Neural cell (in vitro differentiated cells): Measurements from ENCODE around the gene SMG9. TPM values are rescaled to one million over a fixed set of nuclear protein-coding genes. Genes with fewer than 3 reads are reported as not detected.
"Not testable (repeated sequence)": the region's sequence is repeated elsewhere in the genome, so short reads cannot be mapped to it uniquely, and the experiment has no call there.

Source experiments
- H2AFZ ChIP-seq: fragments of 200-600, 300-800 bp; sonication (generic), shearing (Covaris generic); 2 replicates; pipeline ENCODE4 v1.6.0; 2014; ENCODE audit warnings: low read depth, mild to moderate bottlenecking, antibody characterized with exemption, low read length, moderate library complexity
- H3F3A ChIP-seq: fragments of 200-600 bp; shearing (Covaris generic); 2 replicates; pipeline ENCODE4 v1.6.1; 2016; ENCODE audit warnings: mild to moderate bottlenecking, moderate library complexity, mixed read lengths, antibody characterized with exemption, low read length; ENCODE audit not compliant: insufficient read depth, poor library complexity, severe bottlenecking
- H3K27ac ChIP-seq: fragments of 200-600, 300-800 bp; sonication (generic), shearing (Covaris generic); 2 replicates; pipeline ENCODE4 v1.5.1; 2014; ENCODE audit warnings: mild to moderate bottlenecking, low read length, moderate library complexity
- H3K27me3 ChIP-seq: fragments of 300-800, 200-600 bp; sonication (generic), shearing (Covaris generic); 2 replicates; pipeline ENCODE4 v1.6.0; 2014; ENCODE audit warnings: mild to moderate bottlenecking, low read depth, low read length, moderate library complexity; ENCODE audit not compliant: insufficient read depth
- H3K36me3 ChIP-seq: fragments of 300-800, 200-600 bp; sonication (generic), shearing (Covaris generic); 2 replicates; pipeline ENCODE4 v1.5.1; 2014; ENCODE audit warnings: mild to moderate bottlenecking, antibody characterized with exemption, low read length, moderate library complexity; ENCODE audit not compliant: insufficient read depth
- H3K4me2 ChIP-seq: fragments of 300-800, 200-600 bp; sonication (generic), shearing (Covaris generic); 2 replicates; pipeline ENCODE4 v1.6.0; 2014; ENCODE audit warnings: mild to moderate bottlenecking, low read length
- H3K4me3 ChIP-seq: fragments of 300-800, 200-600 bp; sonication (generic), shearing (Covaris generic); 2 replicates; pipeline ENCODE4 v1.5.1; 2014; ENCODE audit warnings: mild to moderate bottlenecking, low read length, moderate library complexity
- H3K79me2 ChIP-seq: fragments of 200-600 bp; shearing (Covaris generic); replicated peaks from 2 replicates; pipeline ENCODE4 v1.6.0; 2014; ENCODE audit warnings: mild to moderate bottlenecking, low read length, moderate library complexity; ENCODE audit not compliant: insufficient read depth
- H3K9ac ChIP-seq: fragments of 300-800, 200-600 bp; sonication (generic), shearing (Covaris generic); 2 replicates; pipeline ENCODE4 v1.6.1; 2016; ENCODE audit warnings: mild to moderate bottlenecking, low read length, mixed read lengths
- H3K9me2 ChIP-seq: fragments of 200-600 bp; shearing (Covaris generic); 2 replicates; pipeline ENCODE4 v1.6.1; 2016; ENCODE audit warnings: mild to moderate bottlenecking, low read length, mixed read lengths; ENCODE audit not compliant: insufficient read depth
- H3K9me3 ChIP-seq: fragments of 200-600, 300-800 bp; sonication (generic), shearing (Covaris generic); 2 replicates; pipeline ENCODE4 v1.6.1; 2016; ENCODE audit warnings: mild to moderate bottlenecking, mixed run types, low read length, moderate library complexity, mixed read lengths
- H4K20me1 ChIP-seq: fragments of 200-600 bp; shearing (Covaris generic); 2 replicates; pipeline ENCODE4 v1.6.1; 2016; ENCODE audit warnings: mild to moderate bottlenecking, mixed run types; ENCODE audit not compliant: insufficient read depth
- EP300 ChIP-seq: fragments of 450-650 bp; conservative IDR thresholded peaks from 2 replicates; pipeline ENCODE4 v1.6.1; 2014; ENCODE audit warnings: antibody characterized with exemption, mild to moderate bottlenecking, moderate library complexity; ENCODE audit not compliant: poor library complexity, severe bottlenecking
- EZH2 ChIP-seq: fragments of 200-600, 300-800 bp; shearing (Covaris generic), sonication (generic); IDR thresholded peaks from 2 replicates; pipeline ENCODE4 v1.6.1; 2014; ENCODE audit warnings: antibody characterized with exemption, low read length, borderline replicate concordance, mild to moderate bottlenecking; ENCODE audit not compliant: insufficient read depth, poor library complexity, severe bottlenecking
- MXI1 ChIP-seq: fragments of 450-650 bp; conservative IDR thresholded peaks from 2 replicates; pipeline ENCODE4 v1.6.1; 2014; ENCODE audit warnings: antibody characterized with exemption, mild to moderate bottlenecking; ENCODE audit not compliant: poor library complexity, severe bottlenecking
- POLR2AphosphoS5 ChIP-seq: IDR thresholded peaks from 2 replicates; pipeline ENCODE4 v1.6.1; 2012
- RAD21 ChIP-seq: fragments of 450-650 bp; conservative IDR thresholded peaks from 2 replicates; pipeline ENCODE4 v1.6.1; 2014; ENCODE audit warnings: antibody characterized with exemption, mild to moderate bottlenecking, moderate library complexity
- SMC3 ChIP-seq: fragments of 450-650 bp; conservative IDR thresholded peaks from 2 replicates; pipeline ENCODE4 v1.6.1; 2014; ENCODE audit warnings: antibody characterized with exemption, mild to moderate bottlenecking, moderate library complexity; ENCODE audit not compliant: poor library complexity
- TAF1 ChIP-seq: IDR thresholded peaks from 2 replicates; pipeline ENCODE4 v1.6.1; 2012; ENCODE audit warnings: low read depth
- polyA plus RNA-seq: library from polyadenylated mRNA; depleted of rRNA; stranded (reverse); fragments of >200 nt; gene quantifications from 2 replicates; pipeline ENCODE4 v1.2.3, GENCODE V29; 2014
- TF ChIP-seq, protein P1 (sequence below): fragments of 450-650 bp; IDR thresholded peaks from 2 replicates; pipeline ENCODE4 v1.5.1; 2014; ENCODE audit warnings: antibody characterized with exemption, mild to moderate bottlenecking, moderate library complexity; ENCODE audit not compliant: poor library complexity, severe bottlenecking
- TF ChIP-seq, protein P2 (sequence below): IDR thresholded peaks from 2 replicates; pipeline ENCODE4 v1.6.1; 2012; ENCODE audit warnings: borderline replicate concordance

The SMG9 gene
- polyA plus RNA-seq, 1 donor from 2014 or later: 33.0 TPM

DNA sequence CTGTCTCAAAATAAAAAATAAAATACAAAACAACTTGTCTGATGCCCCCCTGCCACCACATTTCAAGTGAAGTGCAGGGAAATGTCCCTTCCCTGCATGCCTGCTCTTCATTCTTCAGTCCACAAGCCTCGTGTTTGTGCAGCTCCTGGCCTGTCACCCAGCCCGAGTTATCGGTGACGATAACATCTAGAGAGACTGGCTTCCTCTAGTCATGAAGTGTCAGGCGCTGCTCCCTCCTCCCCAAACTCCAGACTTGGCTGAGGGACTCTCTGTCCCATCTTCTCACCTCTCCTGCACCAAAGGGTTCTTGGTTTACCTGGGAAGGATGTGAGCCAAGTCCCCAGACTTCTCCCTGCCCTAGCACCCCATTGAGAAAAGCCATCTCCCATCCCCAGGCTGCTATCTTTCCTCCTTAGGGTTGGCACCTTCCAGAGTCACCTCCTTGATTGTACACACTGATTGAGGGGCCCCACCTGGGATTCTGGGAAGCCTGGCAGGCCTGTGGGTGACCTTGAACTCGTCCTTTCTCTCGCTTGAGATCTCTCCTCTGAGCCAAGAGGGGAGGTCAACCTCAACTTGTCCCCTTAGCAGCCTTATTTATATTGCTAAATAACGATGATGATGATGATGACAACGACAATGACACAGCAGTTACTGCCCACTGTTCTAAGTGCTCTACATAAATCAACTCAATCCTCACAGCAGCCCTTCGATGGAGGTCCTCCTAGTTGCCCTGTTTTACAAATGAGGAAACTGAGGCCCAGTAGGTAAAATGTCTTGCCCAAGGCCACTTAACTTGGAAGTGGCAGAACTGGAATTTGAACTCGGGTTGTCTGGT, 71.7 kb downstream of the SMG9 start:
- Histone ChIP-seq H3K9me3 (no peaks in the 10 kb centered on the region), H3K4me2 (no peak overlapping the region), H3K36me3 (no peaks in the 10 kb centered on the region), H3K27me3 (no peaks in the 10 kb centered on the region), H3K27ac (no peak overlapping the region), H3K9me2 (no peaks in the 10 kb centered on the region), H3K4me3 (no peak overlapping the region), H2AFZ (no peak overlapping the region), H3K9ac (no peak overlapping the region), H4K20me1 (no peaks in the 10 kb centered on the region), H3F3A (no peaks in the 10 kb centered on the region), H3K79me2 (no peaks in the 10 kb centered on the region)
- TF ChIP-seq, protein P1, sequence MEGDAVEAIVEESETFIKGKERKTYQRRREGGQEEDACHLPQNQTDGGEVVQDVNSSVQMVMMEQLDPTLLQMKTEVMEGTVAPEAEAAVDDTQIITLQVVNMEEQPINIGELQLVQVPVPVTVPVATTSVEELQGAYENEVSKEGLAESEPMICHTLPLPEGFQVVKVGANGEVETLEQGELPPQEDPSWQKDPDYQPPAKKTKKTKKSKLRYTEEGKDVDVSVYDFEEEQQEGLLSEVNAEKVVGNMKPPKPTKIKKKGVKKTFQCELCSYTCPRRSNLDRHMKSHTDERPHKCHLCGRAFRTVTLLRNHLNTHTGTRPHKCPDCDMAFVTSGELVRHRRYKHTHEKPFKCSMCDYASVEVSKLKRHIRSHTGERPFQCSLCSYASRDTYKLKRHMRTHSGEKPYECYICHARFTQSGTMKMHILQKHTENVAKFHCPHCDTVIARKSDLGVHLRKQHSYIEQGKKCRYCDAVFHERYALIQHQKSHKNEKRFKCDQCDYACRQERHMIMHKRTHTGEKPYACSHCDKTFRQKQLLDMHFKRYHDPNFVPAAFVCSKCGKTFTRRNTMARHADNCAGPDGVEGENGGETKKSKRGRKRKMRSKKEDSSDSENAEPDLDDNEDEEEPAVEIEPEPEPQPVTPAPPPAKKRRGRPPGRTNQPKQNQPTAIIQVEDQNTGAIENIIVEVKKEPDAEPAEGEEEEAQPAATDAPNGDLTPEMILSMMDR: no peak
- TF ChIP-seq MXI1 (no peak), TAF1 (no peak), POLR2AphosphoS5 (no peak), RAD21 (no peak), SMC3 (no peak), EP300 (no peak), EZH2 (no peak)
- TF ChIP-seq, protein P2, sequence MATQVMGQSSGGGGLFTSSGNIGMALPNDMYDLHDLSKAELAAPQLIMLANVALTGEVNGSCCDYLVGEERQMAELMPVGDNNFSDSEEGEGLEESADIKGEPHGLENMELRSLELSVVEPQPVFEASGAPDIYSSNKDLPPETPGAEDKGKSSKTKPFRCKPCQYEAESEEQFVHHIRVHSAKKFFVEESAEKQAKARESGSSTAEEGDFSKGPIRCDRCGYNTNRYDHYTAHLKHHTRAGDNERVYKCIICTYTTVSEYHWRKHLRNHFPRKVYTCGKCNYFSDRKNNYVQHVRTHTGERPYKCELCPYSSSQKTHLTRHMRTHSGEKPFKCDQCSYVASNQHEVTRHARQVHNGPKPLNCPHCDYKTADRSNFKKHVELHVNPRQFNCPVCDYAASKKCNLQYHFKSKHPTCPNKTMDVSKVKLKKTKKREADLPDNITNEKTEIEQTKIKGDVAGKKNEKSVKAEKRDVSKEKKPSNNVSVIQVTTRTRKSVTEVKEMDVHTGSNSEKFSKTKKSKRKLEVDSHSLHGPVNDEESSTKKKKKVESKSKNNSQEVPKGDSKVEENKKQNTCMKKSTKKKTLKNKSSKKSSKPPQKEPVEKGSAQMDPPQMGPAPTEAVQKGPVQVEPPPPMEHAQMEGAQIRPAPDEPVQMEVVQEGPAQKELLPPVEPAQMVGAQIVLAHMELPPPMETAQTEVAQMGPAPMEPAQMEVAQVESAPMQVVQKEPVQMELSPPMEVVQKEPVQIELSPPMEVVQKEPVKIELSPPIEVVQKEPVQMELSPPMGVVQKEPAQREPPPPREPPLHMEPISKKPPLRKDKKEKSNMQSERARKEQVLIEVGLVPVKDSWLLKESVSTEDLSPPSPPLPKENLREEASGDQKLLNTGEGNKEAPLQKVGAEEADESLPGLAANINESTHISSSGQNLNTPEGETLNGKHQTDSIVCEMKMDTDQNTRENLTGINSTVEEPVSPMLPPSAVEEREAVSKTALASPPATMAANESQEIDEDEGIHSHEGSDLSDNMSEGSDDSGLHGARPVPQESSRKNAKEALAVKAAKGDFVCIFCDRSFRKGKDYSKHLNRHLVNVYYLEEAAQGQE: no peak

DNA sequence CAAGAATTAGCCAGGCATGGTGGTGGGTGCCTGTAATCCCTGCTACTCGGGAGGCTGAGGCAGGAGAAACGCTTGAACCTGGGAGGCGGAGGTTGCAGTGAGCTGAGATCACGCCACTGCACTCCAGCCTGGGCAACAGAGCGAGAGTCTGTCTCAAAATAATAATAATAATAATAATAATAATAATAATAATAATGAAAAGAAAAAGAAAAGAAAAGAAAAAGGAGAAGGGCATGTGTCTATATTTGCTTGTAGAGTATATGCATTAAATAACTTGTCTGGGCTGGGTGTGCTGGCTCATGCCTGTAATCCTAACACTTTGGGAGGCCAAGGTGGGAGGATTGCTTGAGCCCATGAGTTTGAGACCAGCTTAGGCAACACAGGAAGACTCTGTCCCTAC, 72.5 kb downstream of the SMG9 start:
- H4K20me1 ChIP-seq, H3K9ac ChIP-seq, H2AFZ ChIP-seq, H3K79me2 ChIP-seq, H3K9me2 ChIP-seq, H3K27me3 ChIP-seq, H3K4me2 ChIP-seq, H3K9me3 ChIP-seq, H3K4me3 ChIP-seq, H3K36me3 ChIP-seq, H3K27ac ChIP-seq, H3F3A ChIP-seq: not testable (repeated sequence)
